NK-92 (cell line): ENCODE data around the gene DPEP2NB.
"Not testable (repeated sequence)": the region's sequence is repeated elsewhere in the genome, so short reads cannot be mapped to it uniquely, and the experiment has no call there.

ENCODE experiments used
- DNase-seq: peaks from one replicate; lab custom pipeline; 2025; ENCODE audit not compliant: unreplicated experiment; lab: John Stamatoyannopoulos, UW

DPEP2NB gene, protein sequence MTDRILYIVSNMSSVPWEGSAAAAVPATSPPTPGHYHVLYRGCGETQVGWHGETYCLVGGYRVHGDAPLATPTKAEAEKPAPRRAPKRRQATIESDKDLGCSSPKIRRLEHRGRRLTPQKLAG

DNA sequence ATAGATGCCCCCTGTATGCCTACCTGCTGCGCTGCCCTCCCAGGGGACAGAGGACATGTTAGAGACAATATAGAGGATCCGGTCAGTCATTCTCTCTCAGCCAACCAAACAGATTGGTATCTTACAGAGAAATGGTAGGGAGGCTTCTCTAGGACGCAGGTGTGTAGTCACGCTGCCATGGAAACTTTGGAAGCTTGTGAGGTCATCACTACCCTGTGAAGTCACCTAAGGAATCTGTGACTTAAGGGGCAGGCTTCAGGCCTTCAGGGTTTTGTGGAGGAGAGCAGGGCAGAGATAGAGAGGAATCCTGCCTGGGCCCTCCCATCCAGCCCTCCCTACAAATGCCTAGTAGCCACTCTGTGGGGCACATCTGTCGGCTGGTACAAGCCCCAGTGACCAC is at the start of gene DPEP2NB:
Gene DPEP2NB, minus strand, starts transcription at position 231 of the 400 bp plus-strand sequence. Its CDS starts 141 bp downstream, at position 90.
- no peak for DNase-seq

DNA sequence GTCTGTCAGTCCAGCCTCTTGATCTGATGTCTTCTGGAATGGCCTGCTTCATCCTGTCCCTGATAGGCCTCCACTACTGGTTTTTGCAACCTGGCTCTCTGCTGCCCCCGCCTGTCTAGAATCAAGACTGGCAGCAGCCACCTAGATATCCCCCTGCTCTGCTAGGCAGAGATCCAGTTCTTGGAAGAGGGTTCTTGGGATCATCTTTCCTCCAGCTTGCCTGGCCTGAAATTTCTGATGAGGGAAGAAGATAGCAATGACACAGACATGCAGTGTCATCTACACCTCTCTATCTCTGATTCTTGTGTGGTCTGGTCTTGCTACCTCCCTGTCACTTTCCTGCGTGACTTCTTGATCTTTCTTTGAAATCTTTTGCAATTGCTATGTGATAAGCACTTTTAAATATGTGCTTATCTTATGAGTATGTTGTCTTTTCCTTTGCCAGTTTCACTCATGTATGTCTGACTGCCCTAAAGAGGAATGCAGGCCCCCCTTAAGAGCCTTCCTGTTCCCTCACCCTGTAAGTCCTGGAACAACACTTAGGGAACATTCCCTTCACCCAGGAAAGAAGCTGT is 49.2 kb upstream of the DPEP2NB start:
- DNase-seq, result no peak

DNA sequence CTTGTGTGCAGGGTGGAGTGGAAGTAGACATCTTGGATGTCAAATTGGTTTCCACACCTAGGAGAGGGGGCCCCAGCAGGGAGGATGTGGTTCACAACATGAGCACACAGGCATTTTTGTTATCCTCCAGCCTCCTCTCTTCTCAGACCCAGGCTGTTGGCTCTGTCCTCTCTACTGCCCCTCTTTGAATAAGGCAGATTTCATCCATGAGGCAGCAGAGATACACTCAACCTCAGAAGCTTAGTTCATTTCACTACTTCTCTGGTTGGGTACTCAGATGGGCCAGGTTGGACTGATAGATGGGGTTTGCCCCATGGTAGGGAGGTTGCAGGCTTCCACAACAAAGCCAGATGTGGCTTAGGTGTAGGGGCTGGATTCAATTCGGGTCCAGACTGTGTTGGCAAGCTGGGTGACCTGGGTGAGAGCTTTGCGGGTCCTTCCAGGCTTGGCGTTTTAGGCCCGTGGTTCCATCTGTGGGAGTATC is 47.2 kb upstream of the DPEP2NB start:
- no peak for DNase-seq

DNA sequence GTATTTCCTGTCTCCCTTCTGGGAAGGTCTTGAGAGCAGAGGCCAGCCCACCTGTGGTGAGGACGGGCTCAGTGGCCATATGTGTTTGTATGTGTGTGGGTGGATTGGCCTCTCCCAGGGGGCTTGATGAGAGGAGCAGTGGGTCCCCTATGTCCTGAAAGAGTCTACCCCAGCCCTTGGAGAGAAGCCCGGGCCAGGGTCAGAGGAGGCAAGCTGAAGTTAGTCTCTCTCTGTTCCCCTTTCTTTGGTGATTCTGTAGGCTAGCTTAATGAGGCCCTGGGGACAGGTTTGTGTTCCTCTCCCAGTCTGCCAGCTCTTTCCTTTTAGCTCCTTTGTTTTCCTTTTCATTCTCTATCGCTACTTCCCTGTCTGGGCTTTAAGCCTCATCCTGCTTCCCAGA is 45.7 kb upstream of the DPEP2NB start:
- DNase-seq, result no peak

DNA sequence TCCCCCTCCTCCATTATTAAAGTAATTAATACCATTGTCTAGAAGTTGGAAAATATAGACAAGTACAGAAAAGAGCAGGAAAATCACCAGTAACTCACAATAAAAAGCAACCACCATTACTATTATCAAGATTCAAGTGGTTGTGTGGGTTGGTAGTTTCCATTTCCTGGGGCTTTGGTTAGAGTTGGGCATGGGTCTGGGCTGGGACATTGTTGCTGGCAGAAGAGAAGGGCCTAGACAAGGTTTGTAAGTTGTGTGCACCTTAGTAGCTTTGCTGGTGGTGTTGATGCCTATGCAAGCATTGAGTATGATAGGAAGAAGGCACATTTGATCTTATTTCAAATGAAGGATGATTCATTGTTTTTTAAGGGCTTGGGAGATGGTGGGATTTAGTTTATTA is 44.1 kb upstream of the DPEP2NB start:
- no peak for DNase-seq

DNA sequence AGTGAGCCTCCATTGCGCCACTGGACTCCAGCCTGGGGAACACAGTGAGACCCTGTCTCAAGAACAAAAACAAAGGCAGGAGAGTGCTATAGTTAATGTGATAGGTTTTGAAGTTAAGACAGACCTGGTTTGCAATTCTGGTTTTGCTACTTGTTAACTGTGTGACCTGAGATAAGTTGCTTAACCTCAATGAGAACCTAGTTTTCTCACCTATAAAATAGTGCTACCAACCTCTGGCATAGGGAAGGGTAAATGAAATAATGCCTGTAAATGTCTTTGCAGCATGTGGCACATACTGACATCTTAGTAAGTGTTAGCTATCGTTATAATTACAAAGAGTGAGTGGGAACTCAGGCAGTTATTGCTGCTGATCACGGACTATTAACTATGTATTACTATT is 39.7 kb upstream of the DPEP2NB start:
- no peak for DNase-seq

DNA sequence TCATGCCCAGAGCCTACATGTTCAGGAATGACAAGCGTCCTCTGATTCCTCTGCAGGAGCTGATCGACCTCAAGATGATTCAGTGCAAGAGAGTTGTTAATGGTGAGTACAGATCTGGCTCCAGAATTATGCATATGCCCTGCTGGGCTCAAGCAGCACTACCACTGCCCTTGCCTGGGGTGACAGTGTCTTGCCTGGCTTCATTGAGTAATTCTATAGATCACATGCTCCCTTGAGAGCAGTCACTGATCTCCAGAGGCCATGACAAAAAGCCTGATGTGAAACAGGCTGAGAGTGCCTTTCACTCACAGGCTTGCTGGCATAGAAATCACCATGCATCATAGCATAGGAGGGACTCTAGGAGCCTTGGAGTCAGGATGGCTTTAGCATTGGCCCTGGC is 33.7 kb upstream of the DPEP2NB start:
- no peak for DNase-seq

DNA sequence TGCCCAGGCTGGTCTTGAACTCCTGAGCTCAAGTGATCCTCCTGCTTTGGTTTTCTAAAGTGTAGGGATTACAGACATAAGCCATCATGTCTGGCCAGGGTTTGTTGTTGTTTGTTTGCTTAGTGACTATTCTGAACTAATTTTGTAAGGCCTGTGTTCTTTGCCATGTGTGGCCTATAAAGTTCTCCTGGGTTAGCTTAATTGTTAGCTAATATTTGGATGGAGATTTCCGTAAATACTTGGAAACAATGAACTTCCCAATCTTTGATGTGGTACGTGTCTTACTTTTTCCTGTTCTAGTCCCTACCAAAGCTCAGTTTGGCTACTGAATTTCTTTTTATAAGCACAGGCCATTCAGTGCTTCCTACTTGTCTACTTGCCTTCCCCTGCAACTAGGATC is 32.3 kb upstream of the DPEP2NB start:
- no peak for DNase-seq

DNA sequence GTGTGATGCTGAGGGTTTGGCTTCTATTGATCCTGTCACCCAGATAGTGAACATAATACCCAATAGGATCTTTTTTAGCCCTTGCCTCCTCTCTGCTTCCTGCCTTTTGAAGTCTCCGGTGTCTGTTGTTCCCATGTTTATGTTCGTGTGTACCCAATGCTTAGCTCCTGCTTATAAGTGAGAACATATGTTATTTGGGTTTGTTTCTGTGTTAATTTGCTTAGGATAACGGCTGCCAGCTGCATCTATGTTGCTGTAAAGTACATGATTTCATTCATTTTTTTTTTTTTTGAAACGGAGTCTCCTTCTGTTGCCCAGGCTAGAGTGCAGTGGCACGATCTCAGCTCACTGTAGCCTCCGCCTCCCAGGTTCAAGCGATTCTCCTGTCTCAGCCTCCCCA is 30.4 kb upstream of the DPEP2NB start:
- DNase-seq, result no peak

DNA sequence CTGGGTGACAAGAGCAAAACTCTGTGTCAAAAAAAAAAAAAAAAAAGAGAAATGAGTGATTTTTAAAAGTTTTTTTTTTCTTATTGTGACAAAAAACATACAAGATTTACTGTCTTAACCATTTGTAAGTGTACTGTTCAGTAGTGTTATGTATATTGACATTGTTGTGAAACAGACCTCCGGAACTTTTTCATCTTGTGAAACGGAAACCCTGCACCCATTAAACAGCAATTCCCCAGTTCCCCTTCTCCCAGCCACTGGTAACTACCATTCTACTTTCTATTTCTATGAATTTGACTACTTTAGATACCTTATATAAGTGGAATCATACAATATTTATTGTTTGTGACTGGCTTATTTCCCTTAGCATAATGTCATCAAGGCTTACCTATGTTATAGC is 26.1 kb upstream of the DPEP2NB start:
- DNase-seq, result no peak

DNA sequence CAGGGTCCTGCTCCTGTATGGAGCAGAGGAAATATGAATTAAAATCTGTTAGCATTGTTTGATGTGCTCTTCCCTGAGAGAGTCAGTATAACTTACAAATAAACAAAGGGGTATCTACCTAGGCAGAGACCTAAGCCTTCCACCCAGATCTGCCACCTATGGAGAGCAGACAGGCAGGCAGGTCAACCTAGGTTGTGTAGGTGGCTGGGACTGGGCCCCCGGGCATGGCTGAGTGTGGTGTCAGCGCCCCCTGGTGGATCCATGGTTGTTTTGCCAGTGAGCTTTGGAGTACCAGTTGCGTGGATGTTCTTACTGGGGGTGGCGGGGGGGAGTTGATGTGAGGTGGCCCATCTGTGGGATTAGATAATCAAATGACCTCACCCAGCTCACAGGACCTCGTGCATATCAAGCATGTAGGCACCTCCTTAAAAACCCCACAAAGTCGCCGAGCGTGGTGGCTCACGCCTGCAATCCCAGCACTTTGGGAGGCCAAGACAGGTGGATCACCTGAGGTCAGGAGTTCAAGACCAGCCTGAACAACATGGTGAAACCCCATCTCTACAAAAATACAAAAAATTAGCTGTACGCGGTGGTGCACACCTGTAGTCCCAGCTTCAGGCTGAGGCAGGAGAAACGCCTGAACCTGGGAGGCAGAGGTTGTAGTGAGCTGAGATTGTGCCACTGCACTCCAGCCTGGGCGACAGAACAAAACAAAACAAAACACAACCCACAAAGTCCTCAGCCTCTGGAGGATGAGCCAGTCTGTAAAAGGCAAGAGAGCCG is 25.0 kb upstream of the DPEP2NB start:
- peak; percentile 24 for DNase-seq

DNA sequence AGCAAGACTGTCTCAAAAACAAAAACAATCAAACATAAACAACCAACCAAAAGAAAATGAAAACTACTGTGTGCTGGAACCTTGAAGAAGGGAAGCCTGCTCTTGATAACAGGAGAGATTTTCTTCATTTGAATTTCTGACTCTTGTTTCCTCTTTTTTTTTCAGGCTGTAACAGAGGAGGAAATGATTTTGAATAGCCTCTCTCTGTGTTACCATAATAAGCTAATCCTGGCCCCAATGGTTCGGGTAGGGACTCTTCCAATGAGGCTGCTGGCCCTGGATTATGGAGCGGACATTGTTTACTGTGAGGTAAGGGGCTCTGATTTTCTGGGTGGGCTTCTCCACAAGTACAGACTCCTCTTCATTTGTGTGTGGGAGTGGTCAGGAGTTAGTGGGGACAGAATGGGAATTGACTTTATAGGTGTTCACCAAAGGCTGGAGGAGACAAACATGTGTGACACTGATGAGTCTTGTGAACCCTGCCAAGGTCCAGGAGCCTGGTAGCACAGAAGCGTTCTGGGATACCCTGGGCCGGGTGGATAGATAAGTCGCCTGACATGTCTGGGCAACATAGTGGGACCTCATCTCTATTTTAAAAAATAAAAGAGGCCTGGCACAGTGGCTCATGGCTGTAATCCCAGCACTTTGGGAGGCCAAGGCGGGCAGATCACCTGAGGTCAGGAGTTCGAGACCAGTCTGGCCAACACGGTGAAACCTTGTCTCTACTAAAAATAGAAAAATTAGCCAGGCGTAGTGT is 22.3 kb upstream of the DPEP2NB start:
- no peak for DNase-seq

DNA sequence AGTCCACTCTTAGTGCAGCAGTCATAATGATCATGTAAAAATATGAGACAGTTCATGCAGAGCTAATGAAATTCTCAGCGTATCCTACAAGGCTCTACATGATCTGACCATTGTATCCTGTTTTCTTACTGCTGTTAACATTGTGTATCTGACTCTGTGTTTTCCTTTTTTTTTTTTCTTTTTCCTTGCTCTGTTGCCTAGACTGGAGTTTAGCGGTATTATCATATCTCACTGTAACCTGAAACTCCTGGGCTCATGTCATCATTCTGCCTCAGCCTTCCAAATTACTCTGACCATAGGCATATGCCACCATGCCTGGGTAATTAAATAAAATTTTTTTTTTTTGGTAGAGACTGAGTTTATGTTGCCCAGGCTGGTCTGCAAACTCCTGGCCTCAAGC is 19.5 kb upstream of the DPEP2NB start:
- DNase-seq, result no peak

DNA sequence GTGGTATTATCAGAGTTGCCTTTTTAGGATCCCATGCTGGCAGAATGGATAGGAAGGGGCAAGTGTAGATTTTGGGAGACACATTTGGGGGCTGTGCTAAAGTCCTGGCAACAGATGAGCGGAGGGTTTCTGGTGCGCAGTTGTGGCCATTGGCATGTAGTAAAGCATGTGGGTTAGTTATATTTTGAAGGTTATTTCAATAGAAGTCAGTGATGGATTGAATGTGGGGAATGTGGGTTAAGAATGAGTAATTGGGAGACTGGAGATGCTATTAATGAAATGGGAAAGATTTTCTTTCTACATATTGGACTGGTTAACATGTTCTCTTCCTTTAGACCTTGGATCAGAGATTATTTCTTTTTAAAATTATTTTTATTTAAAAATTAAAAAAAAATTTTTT is 17.4 kb upstream of the DPEP2NB start:
- DNase-seq, result no peak

DNA sequence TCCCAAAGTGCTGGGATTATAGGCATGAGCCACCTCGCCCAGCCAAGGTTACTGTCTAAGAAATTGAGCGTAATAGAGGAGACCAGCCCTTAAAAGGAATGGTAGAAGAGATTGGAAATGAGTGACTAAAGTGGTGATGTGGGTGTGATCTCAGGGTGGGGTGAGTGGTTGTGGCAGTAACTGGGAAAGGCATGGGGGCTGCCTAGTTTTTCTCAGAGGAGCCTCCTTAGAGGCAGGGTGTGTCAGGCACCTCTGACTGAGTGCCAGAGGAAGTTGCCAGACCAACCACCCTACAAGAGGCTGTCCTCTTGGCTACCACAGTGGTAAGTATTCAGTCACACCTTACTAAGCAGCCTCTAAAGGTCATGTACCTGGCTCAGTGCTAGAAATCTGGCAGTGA is 16.2 kb upstream of the DPEP2NB start:
- DNase-seq, result no peak

DNA sequence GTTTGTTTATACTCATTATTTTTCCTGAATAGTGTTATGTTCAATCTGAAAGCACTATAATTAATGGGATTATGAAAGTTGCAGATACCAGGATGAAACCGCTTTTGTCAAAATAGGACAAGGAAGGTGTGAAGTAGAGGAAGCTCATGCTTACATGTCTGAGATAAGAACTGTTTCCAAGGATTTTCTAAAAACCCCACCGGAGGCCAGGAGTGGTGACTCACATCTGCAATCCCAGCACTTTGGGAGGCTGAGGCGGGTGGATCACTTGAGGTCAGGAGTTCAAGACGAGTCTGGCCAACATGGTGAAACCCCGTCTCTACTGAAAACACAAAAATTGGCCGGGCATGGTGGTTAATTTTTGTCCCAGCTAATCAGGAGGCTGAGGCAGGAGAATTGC is 14.4 kb upstream of the DPEP2NB start:
- DNase-seq, result not testable (repeated sequence)

DNA sequence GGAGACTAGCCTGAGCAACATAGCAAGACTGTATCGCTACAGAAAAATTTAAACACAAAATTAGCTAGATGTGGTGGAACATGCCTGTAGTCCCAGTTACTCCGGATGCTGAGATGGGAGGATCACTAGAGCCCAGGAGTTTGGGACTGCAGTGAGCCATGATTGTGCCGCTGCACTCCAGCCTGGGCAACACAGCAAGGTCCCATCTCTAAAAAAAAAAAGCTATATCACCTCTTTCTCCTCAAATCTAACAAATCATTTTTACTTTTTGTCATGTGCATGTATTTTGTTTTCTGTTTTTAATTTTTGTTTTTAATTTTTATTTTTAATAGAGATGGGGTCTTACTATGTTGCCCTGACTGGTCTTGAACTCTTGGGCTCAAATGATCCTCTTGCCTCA is 13.3 kb upstream of the DPEP2NB start:
- no peak for DNase-seq

DNA sequence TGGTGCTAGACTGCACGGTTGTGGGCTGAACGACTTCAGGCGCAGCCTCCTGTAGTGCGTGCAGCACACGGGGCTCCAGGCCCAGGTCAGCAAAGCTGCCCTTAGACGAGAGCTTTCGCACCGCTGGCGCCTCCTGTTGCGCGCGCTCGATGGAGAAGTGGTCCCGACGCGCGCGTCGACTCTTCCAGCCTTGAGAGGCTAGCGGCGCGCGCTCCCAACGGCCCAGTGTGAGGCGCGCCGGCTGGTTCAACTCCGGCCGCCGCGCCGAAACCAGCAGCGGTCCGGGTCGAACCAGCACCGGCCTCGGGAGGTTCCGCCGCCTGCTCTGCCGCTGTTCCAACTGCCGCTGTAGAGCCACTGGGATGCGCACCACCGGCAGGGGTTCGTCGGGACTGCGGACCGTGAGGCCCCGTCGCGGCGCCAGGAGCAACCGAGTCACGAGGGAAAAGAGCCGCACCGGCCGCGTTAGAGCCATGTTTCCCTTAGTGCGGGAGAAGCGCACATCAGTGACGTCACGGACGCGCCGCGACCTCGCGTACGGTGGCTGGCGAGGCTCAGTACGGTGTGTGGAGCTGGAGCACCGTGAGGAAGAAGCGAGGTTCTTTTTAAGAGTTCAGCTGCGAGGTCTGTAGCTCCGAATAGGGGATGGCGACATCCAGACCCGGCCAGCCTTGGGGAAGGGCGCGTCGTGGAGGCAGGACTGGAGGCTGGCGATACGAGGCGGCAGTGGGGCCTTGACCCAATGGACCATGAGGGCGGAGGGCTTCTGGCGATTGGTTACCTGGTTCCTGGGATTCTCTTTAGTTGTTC is 7.2 kb upstream of the DPEP2NB start, which contains the start of the genes DDX28 and DUS2:
Gene DDX28, minus strand, starts transcription at position 505 of the 810 bp plus-strand sequence. Its CDS starts 30 bp downstream, at position 475.
Gene DUS2, plus strand, starts transcription at position 557 of the 810 bp plus-strand sequence. CDS start 14,740 bp downstream, outside the sequence.
- DNase-seq, result peak; percentile 48

DNA sequence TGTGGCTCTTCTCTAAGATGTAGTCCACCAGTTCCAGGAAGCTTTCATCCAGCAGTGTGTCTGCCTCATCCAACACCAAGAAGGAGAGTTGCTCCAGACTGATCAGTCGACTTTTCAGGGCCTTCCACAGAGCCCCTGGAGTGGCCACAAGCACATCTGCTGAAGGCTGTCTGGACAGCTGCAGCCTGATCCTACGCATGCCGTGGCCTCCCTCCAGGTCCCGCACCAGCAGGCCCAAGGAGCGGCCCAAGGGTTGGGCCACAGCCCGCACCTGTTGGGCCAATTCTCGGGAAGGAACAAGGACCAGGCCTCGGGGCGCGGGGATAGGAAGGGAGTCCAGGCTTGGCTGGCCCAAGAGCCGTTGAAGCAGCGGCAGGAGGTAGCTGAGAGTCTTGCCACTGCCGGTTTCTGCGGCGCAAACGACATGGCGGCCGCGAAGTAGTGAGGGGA is 6.6 kb upstream of the DPEP2NB start:
- no peak for DNase-seq

DNA sequence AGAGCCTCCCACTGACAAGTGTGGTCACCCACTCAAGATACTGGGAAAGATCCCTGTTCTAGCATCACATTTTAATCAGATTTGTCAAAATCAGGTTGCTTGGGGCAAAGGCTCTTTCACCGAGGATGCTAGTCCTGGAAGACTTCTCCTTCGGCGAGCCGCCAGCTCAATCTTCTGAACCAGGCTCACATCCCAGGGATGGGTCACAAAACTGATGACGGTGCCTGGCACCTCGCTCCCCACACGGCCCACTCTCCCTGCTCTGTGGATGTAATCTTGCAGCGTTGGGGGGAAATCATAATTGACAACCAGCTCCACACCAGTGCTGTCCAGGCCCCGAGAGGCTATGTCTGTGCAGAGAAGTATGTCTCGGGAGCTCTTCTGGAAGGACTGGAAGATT is 5.8 kb upstream of the DPEP2NB start:
- no peak for DNase-seq
